ENCODE data around the gene PPA2.

DNA sequence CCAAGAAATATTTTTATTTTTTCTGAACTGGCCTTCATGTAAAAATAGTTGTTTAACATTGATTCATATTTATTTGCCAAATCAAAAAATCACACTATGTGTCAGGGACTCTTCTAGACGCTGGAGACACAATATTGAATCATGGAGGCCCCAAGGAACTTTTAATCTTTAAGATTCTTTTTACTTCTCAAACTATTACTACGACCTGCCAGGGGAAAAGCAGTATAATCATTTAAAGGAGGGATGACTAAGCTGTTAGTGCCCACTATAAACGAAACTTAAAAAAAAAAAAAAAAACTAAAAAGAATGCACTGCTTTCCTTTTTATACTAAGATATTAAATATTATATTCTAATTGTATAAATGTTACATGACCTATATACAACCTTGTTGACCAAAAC, 84.7 kb downstream of the PPA2 start:
- no peak for TF ChIP-seq CTCF (conservative IDR thresholded peaks at IDR 0.05; ENCODE audit: low read depth, low read length)
- no peak for TF ChIP-seq EZH2phosphoT487 (IDR thresholded peaks at IDR 0.05; ENCODE audit: borderline replicate concordance, low read length)
- TF ChIP-seq EZH2 (IDR thresholded peaks at IDR 0.05; ENCODE audit: low read length, unreplicated experiment): no peak
